Measurements from ENCODE around the gene PCDHGA3. TPM values are rescaled to one million over a fixed set of nuclear protein-coding genes. Genes with fewer than 3 reads are reported as not detected.

Gene PCDHGA3
- total and polyA plus RNA-seq, 2 donors (not counting 1 experiment from before 2014, with no cell fraction given) = 1.4 to 2.8 TPM

DNA sequence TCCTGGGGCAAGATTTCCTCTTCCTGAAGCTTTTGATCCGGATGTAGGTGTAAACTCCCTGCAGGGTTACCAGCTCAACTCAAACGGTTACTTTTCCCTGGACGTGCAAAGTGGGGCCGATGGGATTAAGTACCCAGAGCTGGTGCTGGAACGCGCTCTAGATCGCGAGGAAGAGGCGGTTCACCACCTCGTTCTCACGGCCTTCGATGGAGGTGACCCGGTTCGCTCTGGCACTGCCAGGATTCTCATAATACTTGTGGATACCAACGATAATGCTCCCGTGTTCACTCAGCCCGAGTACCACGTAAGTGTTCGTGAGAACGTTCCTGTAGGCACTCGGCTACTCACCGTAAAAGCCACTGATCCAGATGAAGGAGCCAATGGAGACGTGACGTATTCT lies 12.0 kb downstream of the PCDHGA3 start:
- no peaks in the 10 kb centered on the region for H3K9me3 ChIP-seq (ENCODE audit: control insufficient read depth, insufficient read depth, low read depth, low read length)

DNA sequence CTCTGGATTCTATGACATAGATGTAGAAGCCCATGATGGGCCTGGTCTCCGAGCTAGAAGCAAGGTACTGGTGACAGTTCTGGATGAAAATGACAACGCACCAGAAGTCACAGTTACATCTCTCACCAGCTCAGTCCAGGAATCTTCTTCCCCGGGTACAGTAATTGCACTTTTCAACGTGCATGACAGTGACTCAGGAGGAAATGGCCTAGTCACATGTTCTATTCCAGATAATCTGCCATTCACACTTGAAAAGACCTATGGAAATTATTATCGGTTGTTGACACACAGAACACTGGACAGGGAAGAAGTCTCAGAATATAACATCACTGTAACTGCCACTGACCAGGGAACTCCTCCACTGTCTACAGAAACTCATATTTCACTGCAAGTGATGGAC lies 12.5 kb downstream of the PCDHGA3 start:
- H3K9me3 ChIP-seq (ENCODE audit: control insufficient read depth, insufficient read depth, low read depth, low read length) = no peaks in the 10 kb centered on the region

More for the DNA sequence above, 12.0 kb downstream of the PCDHGA3 start:
- Histone ChIP-seq H3K36me3 (ENCODE audit: control insufficient read depth, insufficient read depth, low read length) (no peaks in the 10 kb centered on the region), H3K79me2 (ENCODE audit: control insufficient read depth, insufficient read depth, low read length) (no peaks in the 10 kb centered on the region), H3K4me2 (ENCODE audit: extremely low read depth, insufficient read depth, low read length) (no peak overlapping the region), H3K27ac (ENCODE audit: insufficient read depth, low read length) (no peak overlapping the region), H2AFZ (ENCODE audit: low read length) (no peak overlapping the region), H3K27me3 (ENCODE audit: control insufficient read depth, insufficient read depth, low read length) (peaks cover 13% of the 10 kb centered on the region), H3K4me1 (ENCODE audit: control insufficient read depth, extremely low read depth, insufficient read depth, low read length) (no peaks in the 10 kb centered on the region), H4K20me1 (ENCODE audit: control insufficient read depth, extremely low read depth, insufficient read depth, low read length) (no peaks in the 10 kb centered on the region), H3K9ac (ENCODE audit: insufficient read depth, low read length) (no peak overlapping the region), H3K4me3 (replicated peaks in 1 of 4; ENCODE audit: control extremely low read depth in 1 of 4, insufficient read depth in 1 of 4, low read depth in 3 of 4, low read length in 4 of 4) (peak overlapping the region in 2 of 4 experiments; percentile 49 to 51)
- no peak for TF ChIP-seq EZH2 (IDR thresholded peaks at IDR 0.05; ENCODE audit: low read length, missing control alignments)
- no peak for DNase-seq (ENCODE audit: low read depth in 2 of 2)

DNA sequence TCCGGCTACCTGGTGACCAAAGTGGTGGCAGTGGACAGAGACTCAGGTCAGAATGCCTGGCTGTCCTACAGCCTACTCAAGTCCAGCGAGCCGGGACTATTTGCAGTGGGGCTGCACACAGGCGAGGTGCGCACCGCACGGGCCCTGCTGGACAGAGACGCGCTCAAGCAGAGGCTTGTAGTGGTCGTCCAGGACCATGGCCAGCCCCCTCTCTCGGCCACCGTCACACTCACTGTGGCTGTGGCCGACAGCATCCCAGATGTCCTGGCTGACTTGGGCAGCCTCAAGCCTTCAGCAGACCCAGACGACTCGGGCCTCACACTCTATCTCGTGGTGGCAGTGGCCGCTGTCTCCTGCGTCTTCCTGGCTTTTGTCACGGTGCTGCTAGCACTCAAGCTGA lies 13.3 kb downstream of the PCDHGA3 start:
- H3K4me3 ChIP-seq (replicated peaks in 1 of 4; ENCODE audit: control extremely low read depth in 1 of 4, insufficient read depth in 1 of 4, low read depth in 3 of 4, low read length in 4 of 4) = no peak overlapping the region
- no peak overlapping the region for H3K27ac ChIP-seq (ENCODE audit: insufficient read depth, low read length)
- DNase-seq (ENCODE audit: low read depth in 2 of 2) = no peak

More for the DNA sequence above, 12.5 kb downstream of the PCDHGA3 start:
- Histone ChIP-seq H3K4me3 (replicated peaks in 1 of 4; ENCODE audit: control extremely low read depth in 1 of 4, insufficient read depth in 1 of 4, low read depth in 3 of 4, low read length in 4 of 4) (no peak overlapping the region), H3K4me1 (ENCODE audit: control insufficient read depth, extremely low read depth, insufficient read depth, low read length) (no peaks in the 10 kb centered on the region), H3K4me2 (ENCODE audit: extremely low read depth, insufficient read depth, low read length) (no peak overlapping the region), H4K20me1 (ENCODE audit: control insufficient read depth, extremely low read depth, insufficient read depth, low read length) (no peaks in the 10 kb centered on the region), H3K79me2 (ENCODE audit: control insufficient read depth, insufficient read depth, low read length) (no peaks in the 10 kb centered on the region), H3K27ac (ENCODE audit: insufficient read depth, low read length) (no peak overlapping the region), H3K36me3 (ENCODE audit: control insufficient read depth, insufficient read depth, low read length) (no peaks in the 10 kb centered on the region), H2AFZ (ENCODE audit: low read length) (no peak overlapping the region), H3K27me3 (ENCODE audit: control insufficient read depth, insufficient read depth, low read length) (peaks cover 9% of the 10 kb centered on the region), H3K9ac (ENCODE audit: insufficient read depth, low read length) (no peak overlapping the region)
- no peak for DNase-seq (ENCODE audit: low read depth in 2 of 2)
- TF ChIP-seq EZH2 (IDR thresholded peaks at IDR 0.05; ENCODE audit: low read length, missing control alignments) = no peak
- TF ChIP-seq, protein P1, sequence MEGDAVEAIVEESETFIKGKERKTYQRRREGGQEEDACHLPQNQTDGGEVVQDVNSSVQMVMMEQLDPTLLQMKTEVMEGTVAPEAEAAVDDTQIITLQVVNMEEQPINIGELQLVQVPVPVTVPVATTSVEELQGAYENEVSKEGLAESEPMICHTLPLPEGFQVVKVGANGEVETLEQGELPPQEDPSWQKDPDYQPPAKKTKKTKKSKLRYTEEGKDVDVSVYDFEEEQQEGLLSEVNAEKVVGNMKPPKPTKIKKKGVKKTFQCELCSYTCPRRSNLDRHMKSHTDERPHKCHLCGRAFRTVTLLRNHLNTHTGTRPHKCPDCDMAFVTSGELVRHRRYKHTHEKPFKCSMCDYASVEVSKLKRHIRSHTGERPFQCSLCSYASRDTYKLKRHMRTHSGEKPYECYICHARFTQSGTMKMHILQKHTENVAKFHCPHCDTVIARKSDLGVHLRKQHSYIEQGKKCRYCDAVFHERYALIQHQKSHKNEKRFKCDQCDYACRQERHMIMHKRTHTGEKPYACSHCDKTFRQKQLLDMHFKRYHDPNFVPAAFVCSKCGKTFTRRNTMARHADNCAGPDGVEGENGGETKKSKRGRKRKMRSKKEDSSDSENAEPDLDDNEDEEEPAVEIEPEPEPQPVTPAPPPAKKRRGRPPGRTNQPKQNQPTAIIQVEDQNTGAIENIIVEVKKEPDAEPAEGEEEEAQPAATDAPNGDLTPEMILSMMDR (conservative IDR thresholded peaks at IDR 0.05 in 1 of 2, IDR thresholded peaks at IDR 0.05 in 1 of 2; ENCODE audit: low read depth in 1 of 2, low read length in 2 of 2) = no peak

More for the DNA sequence above, 13.3 kb downstream of the PCDHGA3 start:
- Histone ChIP-seq H2AFZ (ENCODE audit: low read length) (no peak overlapping the region), H3K4me1 (ENCODE audit: control insufficient read depth, extremely low read depth, insufficient read depth, low read length) (no peaks in the 10 kb centered on the region), H3K4me2 (ENCODE audit: extremely low read depth, insufficient read depth, low read length) (no peak overlapping the region), H3K27me3 (ENCODE audit: control insufficient read depth, insufficient read depth, low read length) (peaks cover 5% of the 10 kb centered on the region), H3K9ac (ENCODE audit: insufficient read depth, low read length) (no peak overlapping the region), H3K9me3 (ENCODE audit: control insufficient read depth, insufficient read depth, low read depth, low read length) (no peaks in the 10 kb centered on the region), H3K36me3 (ENCODE audit: control insufficient read depth, insufficient read depth, low read length) (no peaks in the 10 kb centered on the region), H4K20me1 (ENCODE audit: control insufficient read depth, extremely low read depth, insufficient read depth, low read length) (no peaks in the 10 kb centered on the region), H3K79me2 (ENCODE audit: control insufficient read depth, insufficient read depth, low read length) (no peaks in the 10 kb centered on the region)
- TF ChIP-seq, protein P1 (conservative IDR thresholded peaks at IDR 0.05 in 1 of 2, IDR thresholded peaks at IDR 0.05 in 1 of 2; ENCODE audit: low read depth in 1 of 2, low read length in 2 of 2) = no peak
- no peak for TF ChIP-seq EZH2 (IDR thresholded peaks at IDR 0.05; ENCODE audit: low read length, missing control alignments)

Measured in fibroblast of lung (primary cell).